Activated T-helper 1 cell treated with anti-CD3 and anti-CD28 coated beads, Interleukin-12 subunit alpha, Interleukin-12 subunit beta, Interleukin-2, Interleukin-4 antibody, amounts not matched to agents 30 ng/mL and 10 ng/mL and 1 ng/mL, durations not matched to agents 14 hours and 24 hours and 36 hours (primary cell): ENCODE measurements around the gene HSF2. TPM values are rescaled to one million over a fixed set of nuclear protein-coding genes. Genes with fewer than 3 reads are reported as not detected.

Experiments
- DNase-seq: peaks from one replicate; pipeline ENCODE4 v3.0.0; 2021; ENCODE audit warnings: low spot score
- H3K27ac Mint-ChIP-seq: one replicate; pipeline ENCODE4 v1.8.0; 2021; ENCODE audit warnings: mild to moderate bottlenecking, mixed read lengths
- H3K27me3 Mint-ChIP-seq: one replicate; pipeline ENCODE4 v1.8.0; 2022; ENCODE audit warnings: mild to moderate bottlenecking, moderate library complexity, mixed read lengths; ENCODE audit not compliant: insufficient read depth
- H3K36me3 Mint-ChIP-seq: one replicate; pipeline ENCODE4 v1.8.0; 2021; ENCODE audit warnings: low read depth, mixed read lengths
- H3K4me1 Mint-ChIP-seq: one replicate; pipeline ENCODE4 v1.8.0; 2021; ENCODE audit warnings: low read depth, mixed read lengths
- H3K4me3 Mint-ChIP-seq: one replicate; pipeline ENCODE4 v1.8.0; 2021; ENCODE audit warnings: mild to moderate bottlenecking, moderate library complexity, mixed read lengths
- H3K9me3 Mint-ChIP-seq: one replicate; pipeline ENCODE4 v1.8.0; 2021; ENCODE audit warnings: mixed read lengths
- intact Hi-C: fragments of 100-400 bp; cut with micrococcal nuclease; formaldehyde crosslinking; loops from one replicate; pipeline ENCODE4 v1.15.1; 2024
- total RNA-seq: library from RNA; stranded (reverse); gene quantifications from 2 replicates; pipeline ENCODE4 v1.2.3, GENCODE V29; 2022

Gene HSF2
- 14.7 and 15.3 TPM in 2 replicates for total RNA-seq

GRCh38 chr6:122399348-122400120 lies at the start of gene HSF2:
HSF2 (plus strand) TSS chr6:122399652; CDS start chr6:122399738, 86 bp downstream.
- Mint-ChIP-seq H3K27me3 (no peaks in the 10 kb centered on the region), H3K9me3 (no peaks in the 10 kb centered on the region), H3K4me1 (peaks cover 41% of the 10 kb centered on the region), H3K36me3 (peaks cover 12% of the 10 kb centered on the region), H3K4me3 (peak within 1 kb of the TSS; percentile 98), H3K27ac (peak within 1 kb of the TSS; percentile 98)
- intact Hi-C loops, result loop anchor here (1.0 to 5.0 kb wide), 6 partner anchors 9 to 1064 kb away; partner anchors contain the start of genes PKIB and SERINC1
- DNase-seq, result peak; percentile 91

GRCh38 chr6:122352981-122353664 lies 46.3 kb upstream of the HSF2 start:
- DNase-seq, result no peak
- Mint-ChIP-seq H3K4me3 (no peak overlapping the region), H3K9me3 (no peaks in the 10 kb centered on the region), H3K4me1 (no peaks in the 10 kb centered on the region), H3K27ac (no peak overlapping the region), H3K27me3 (peaks cover 8% of the 10 kb centered on the region), H3K36me3 (no peaks in the 10 kb centered on the region)
- intact Hi-C loops, result no loop called here

GRCh38 chr6:122360809-122361208 lies 38.6 kb upstream of the HSF2 start:
- H3K4me3 Mint-ChIP-seq, result no peak overlapping the region
- H3K9me3 Mint-ChIP-seq, result no peaks in the 10 kb centered on the region
- H3K4me1 Mint-ChIP-seq, result peaks cover 6% of the 10 kb centered on the region
- no peak overlapping the region for H3K27ac Mint-ChIP-seq
- intact Hi-C loops, result no loop called here
- H3K36me3 Mint-ChIP-seq, result no peaks in the 10 kb centered on the region
- DNase-seq, result no peak
- peaks cover 4% of the 10 kb centered on the region for H3K27me3 Mint-ChIP-seq

GRCh38 chr6:122361314-122361979 lies 38.0 kb upstream of the HSF2 start:
- H3K36me3 Mint-ChIP-seq, result no peaks in the 10 kb centered on the region
- H3K4me3 Mint-ChIP-seq, result no peak overlapping the region
- H3K4me1 Mint-ChIP-seq, result peaks cover 6% of the 10 kb centered on the region
- H3K9me3 Mint-ChIP-seq, result no peaks in the 10 kb centered on the region
- intact Hi-C loops, result no loop called here
- H3K27me3 Mint-ChIP-seq, result peaks cover 4% of the 10 kb centered on the region
- no peak overlapping the region for H3K27ac Mint-ChIP-seq
- DNase-seq, result no peak

- peaks cover 6% of the 10 kb centered on the region for H3K4me1 Mint-ChIP-seq
- no peaks in the 10 kb centered on the region for H3K9me3 Mint-ChIP-seq
- DNase-seq, result no peak
- no peak overlapping the region for H3K27ac Mint-ChIP-seq
- intact Hi-C loops, result no loop called here
- H3K27me3 Mint-ChIP-seq, result peaks cover 6% of the 10 kb centered on the region
- no peaks in the 10 kb centered on the region for H3K36me3 Mint-ChIP-seq
- no peak overlapping the region for H3K4me3 Mint-ChIP-seq
Observed at GRCh38 chr6:122363769-122364483, 35.5 kb upstream of the HSF2 start.

- Mint-ChIP-seq H3K4me3 (no peak overlapping the region), H3K27me3 (peaks cover 3% of the 10 kb centered on the region), H3K9me3 (no peaks in the 10 kb centered on the region), H3K36me3 (no peaks in the 10 kb centered on the region), H3K4me1 (peaks cover 2% of the 10 kb centered on the region), H3K27ac (no peak overlapping the region)
- DNase-seq, result no peak
- intact Hi-C loops, result no loop called here
Observed at GRCh38 chr6:122365775-122366403, 33.6 kb upstream of the HSF2 start.

- no peak overlapping the region for H3K4me3 Mint-ChIP-seq
- H3K27me3 Mint-ChIP-seq, result peaks cover 5% of the 10 kb centered on the region
- DNase-seq, result no peak
- no peaks in the 10 kb centered on the region for H3K36me3 Mint-ChIP-seq
- H3K9me3 Mint-ChIP-seq, result no peaks in the 10 kb centered on the region
- H3K4me1 Mint-ChIP-seq, result no peaks in the 10 kb centered on the region
- intact Hi-C loops, result no loop called here
- no peak overlapping the region for H3K27ac Mint-ChIP-seq
Observed at GRCh38 chr6:122367171-122367570, 32.3 kb upstream of the HSF2 start.

GRCh38 chr6:122369536-122369935 lies 29.9 kb upstream of the HSF2 start:
- no peaks in the 10 kb centered on the region for H3K9me3 Mint-ChIP-seq
- H3K4me1 Mint-ChIP-seq, result no peaks in the 10 kb centered on the region
- peaks cover 7% of the 10 kb centered on the region for H3K27me3 Mint-ChIP-seq
- no peaks in the 10 kb centered on the region for H3K36me3 Mint-ChIP-seq
- DNase-seq, result no peak
- intact Hi-C loops, result no loop called here
- H3K4me3 Mint-ChIP-seq, result no peak overlapping the region
- H3K27ac Mint-ChIP-seq, result no peak overlapping the region

GRCh38 chr6:122372647-122373046 lies 26.8 kb upstream of the HSF2 start:
- no peaks in the 10 kb centered on the region for H3K4me1 Mint-ChIP-seq
- intact Hi-C loops, result no loop called here
- H3K27me3 Mint-ChIP-seq, result peaks cover 10% of the 10 kb centered on the region
- H3K4me3 Mint-ChIP-seq, result no peak overlapping the region
- H3K9me3 Mint-ChIP-seq, result no peaks in the 10 kb centered on the region
- no peak for DNase-seq
- no peaks in the 10 kb centered on the region for H3K36me3 Mint-ChIP-seq
- H3K27ac Mint-ChIP-seq, result no peak overlapping the region

GRCh38 chr6:122374307-122374706 lies 25.1 kb upstream of the HSF2 start:
- DNase-seq, result no peak
- Mint-ChIP-seq H3K4me1 (no peaks in the 10 kb centered on the region), H3K9me3 (no peaks in the 10 kb centered on the region), H3K36me3 (no peaks in the 10 kb centered on the region), H3K27me3 (peaks cover 7% of the 10 kb centered on the region), H3K4me3 (no peak overlapping the region), H3K27ac (no peak overlapping the region)
- intact Hi-C loops, result no loop called here

- no peak overlapping the region for H3K4me3 Mint-ChIP-seq
- peaks cover 11% of the 10 kb centered on the region for H3K27me3 Mint-ChIP-seq
- H3K9me3 Mint-ChIP-seq, result no peaks in the 10 kb centered on the region
- intact Hi-C loops, result no loop called here
- H3K27ac Mint-ChIP-seq, result no peak overlapping the region
- H3K4me1 Mint-ChIP-seq, result no peaks in the 10 kb centered on the region
- no peak for DNase-seq
- H3K36me3 Mint-ChIP-seq, result no peaks in the 10 kb centered on the region
Observed at GRCh38 chr6:122376246-122376645, 23.2 kb upstream of the HSF2 start.

- Mint-ChIP-seq H3K4me3 (no peak overlapping the region), H3K9me3 (no peaks in the 10 kb centered on the region), H3K4me1 (no peaks in the 10 kb centered on the region), H3K27me3 (peaks cover 14% of the 10 kb centered on the region), H3K36me3 (no peaks in the 10 kb centered on the region), H3K27ac (no peak overlapping the region)
- intact Hi-C loops, result loop anchor here (1.0 to 5.0 kb wide), 5 partner anchors 18 to 149 kb away; partner anchors contain the start of genes HSF2 and SERINC1
- DNase-seq, result peak; percentile 38
Observed at GRCh38 chr6:122381494-122382265, 17.8 kb upstream of the HSF2 start.
